K562 (cell line): Measurements from ENCODE around the gene MYRIP. TPM values are rescaled to one million over a fixed set of nuclear protein-coding genes. Genes with fewer than 3 reads are reported as not detected.

ENCODE experiments used
- ATAC-seq: fragments of 200-7000 bp; cut with Tn5 transposase; 3 replicates; pipeline ENCODE4 v1.9.1; 2020; ENCODE audit warnings: moderate library complexity
- BruUV-seq: library from RNA; stranded (reverse); fragments of 400-500 nt; replicated peaks from 2 replicates; lab custom pipeline; 2021; lab: Mats Ljungman, UMichigan
- CTCF ChIA-PET: fragments of 300-600 bp; formaldehyde crosslinking; extraction: SDS; loops from one replicate; lab custom pipeline; 2021; ENCODE audit warnings: low intra/inter-chr PET ratio; lab: Yijun Ruan, JAX
- POLR2A ChIA-PET: fragments of 300-600, 350-650 bp; sonication (Branson Sonifier 250); formaldehyde crosslinking; extraction: SDS; loops from one replicate; lab custom pipeline; 2021; ENCODE audit warnings: antibody characterized with exemption, inconsistent platforms; lab: Yijun Ruan, JAX
- DNase-seq, 4 experiments: peaks; one replicate each; pipeline versions ENCODE4 v3.0.0 to v3.0.0-alpha.2; 2011 to 2018; ENCODE audit warnings: low spot score in 3 of 4, mixed read lengths in 3 of 4; ENCODE audit errors: extremely low read depth in 1 of 4
- FAIRE-seq: peaks from 2 replicates; lab custom pipeline; 2011; peaks lifted over from hg19 to GRCh38; lab: Jason Lieb, UNC
- H2AFZ ChIP-seq: 2 replicates; pipeline ENCODE4 v1.6.0; 2011; ENCODE audit warnings: low read depth, low read length, control low read depth, inconsistent platforms
- H3K27ac ChIP-seq: fragments of 200-600 bp; 3 replicates; pipeline ENCODE4 v1.8.0; 2011; ENCODE audit warnings: low read depth, mild to moderate bottlenecking, control low read depth, inconsistent platforms, low read length, moderate library complexity, mixed read lengths; ENCODE audit errors: extremely low read depth
- H3K27me3 ChIP-seq, 2 experiments: fragments of 300-600 bp in 1 of 2; 2 replicates in 1 of 2; 3 replicates in 1 of 2; pipeline versions ENCODE4 v1.6.0 to v1.8.0; 2011; ENCODE audit warnings: inconsistent platforms in 2 of 2, low read length in 2 of 2, mild to moderate bottlenecking in 1 of 2, mixed read lengths in 1 of 2, moderate library complexity in 1 of 2; ENCODE audit not compliant: control insufficient read depth in 2 of 2, insufficient read depth in 2 of 2
- H3K36me3 ChIP-seq: fragments of 300-600 bp; 3 replicates; pipeline ENCODE4 v1.8.0; 2011; ENCODE audit warnings: mild to moderate bottlenecking, low read length, inconsistent platforms; ENCODE audit not compliant: control insufficient read depth, insufficient read depth
- H3K4me1 ChIP-seq, 2 experiments: fragments of 200-600 bp in 1 of 2; replicated peaks in 1 of 2; 2 replicates in 1 of 2; 3 replicates in 1 of 2; pipeline versions ENCODE4 v1.5.1 to v1.8.0; 2011; ENCODE audit warnings: inconsistent platforms in 2 of 2, low read length in 2 of 2, mild to moderate bottlenecking in 1 of 2, mixed read lengths in 1 of 2, moderate library complexity in 1 of 2; ENCODE audit not compliant: control insufficient read depth in 2 of 2, insufficient read depth in 2 of 2
- H3K4me2 ChIP-seq: 2 replicates; pipeline ENCODE4 v1.6.1; 2011; ENCODE audit warnings: low read length, control low read depth, inconsistent platforms, mixed read lengths; ENCODE audit not compliant: insufficient read depth
- H3K4me3 ChIP-seq: fragments of 200-600 bp; sonication (generic), shearing (Covaris generic); 2 replicates; pipeline ENCODE4 v1.5.1; 2016; ENCODE audit warnings: control low read depth, inconsistent platforms
- H3K79me2 ChIP-seq: fragments of 200-600 bp; 3 replicates; pipeline ENCODE4 v1.8.0; 2011; ENCODE audit warnings: low read length, inconsistent platforms; ENCODE audit not compliant: control insufficient read depth, insufficient read depth
- H3K9ac ChIP-seq, 2 experiments: 2 replicates each; pipeline versions ENCODE4 v1.6.0 to v1.6.1; 2011; ENCODE audit warnings: low read depth in 2 of 2, low read length in 2 of 2, control low read depth in 1 of 2, inconsistent platforms in 1 of 2, mild to moderate bottlenecking in 1 of 2, mixed read lengths in 1 of 2; ENCODE audit not compliant: insufficient read depth in 1 of 2
- H3K9me1 ChIP-seq: one replicate; pipeline ENCODE4 v1.6.0; 2011; ENCODE audit warnings: inconsistent platforms, mild to moderate bottlenecking, low read length, moderate library complexity; ENCODE audit not compliant: control insufficient read depth, insufficient read depth
- H3K9me3 ChIP-seq: replicated peaks from 2 replicates; pipeline ENCODE4 v1.5.1; 2011; ENCODE audit warnings: low read depth, low read length, inconsistent platforms; ENCODE audit not compliant: control insufficient read depth, insufficient read depth
- H4K20me1 ChIP-seq: replicated peaks from 2 replicates; pipeline ENCODE4 v1.6.1; 2011; ENCODE audit warnings: low read length, inconsistent platforms, mixed read lengths; ENCODE audit not compliant: control insufficient read depth, insufficient read depth
- CBX1 ChIP-seq: sonication (generic); IDR thresholded peaks from 2 replicates; pipeline ENCODE4 v1.6.1; 2016; ENCODE audit warnings: antibody characterized with exemption, low read depth, mild to moderate bottlenecking
- CEBPB ChIP-seq: fragments of 450-650 bp; IDR thresholded peaks from 2 replicates; pipeline ENCODE4 v1.6.1; 2016; ENCODE audit warnings: missing genetic modification characterization, missing compliant biosample characterization
- GABPA ChIP-seq: fragments of 200-800 bp; sonication (Bioruptor generic); conservative IDR thresholded peaks from 2 replicates; pipeline ENCODE4 v1.6.1; 2016; ENCODE audit warnings: low read depth, missing genetic modification characterization, missing compliant biosample characterization
- GATAD2A ChIP-seq: fragments of 450-650 bp; IDR thresholded peaks from 2 replicates; pipeline ENCODE4 v1.6.1; 2017
- ILF3 ChIP-seq: fragments of 450-650 bp; IDR thresholded peaks from 2 replicates; pipeline ENCODE4 v1.6.1; 2018; ENCODE audit warnings: antibody characterized with exemption, mild to moderate bottlenecking, moderate library complexity, borderline replicate concordance
- LEF1 ChIP-seq: fragments of 450-650 bp; IDR thresholded peaks from 2 replicates; pipeline ENCODE4 v1.6.1; 2016; ENCODE audit warnings: mild to moderate bottlenecking
- MAFF ChIP-seq: IDR thresholded peaks from 2 replicates; pipeline ENCODE4 v1.6.1; 2012; ENCODE audit warnings: low read length, improper control_type of control experiment
- NR2F6 ChIP-seq: fragments of 450-650 bp; formaldehyde crosslinking; IDR thresholded peaks from 2 replicates; pipeline ENCODE4 v1.4.0; 2020; ENCODE audit warnings: mild to moderate bottlenecking
- RAD51 ChIP-seq: fragments of 450-650 bp; IDR thresholded peaks from 2 replicates; pipeline ENCODE4 v1.7.1; 2016; ENCODE audit warnings: low read depth, mild to moderate bottlenecking, borderline replicate concordance
- RBM34 ChIP-seq: fragments of 200-400 bp; formaldehyde crosslinking; IDR thresholded peaks from 2 replicates; pipeline ENCODE4 v1.6.1; 2018; ENCODE audit warnings: low read length, borderline replicate concordance; ENCODE audit not compliant: insufficient read depth
- SAP30 ChIP-seq: fragments of 200-600 bp; sonication (generic); IDR thresholded peaks from 2 replicates; pipeline ENCODE4 v1.6.1; 2012; ENCODE audit warnings: borderline replicate concordance, low read depth, mild to moderate bottlenecking, moderate library complexity, low read length, control low read depth, inconsistent platforms; ENCODE audit not compliant: insufficient read depth, poor library complexity, severe bottlenecking
- SNIP1 ChIP-seq: fragments of 450-650 bp; IDR thresholded peaks from 2 replicates; pipeline ENCODE4 v1.7.1; 2017; ENCODE audit warnings: low read depth, mild to moderate bottlenecking
- ZZZ3 ChIP-seq: fragments of 450-650 bp; IDR thresholded peaks from 2 replicates; pipeline ENCODE4 v1.6.1; 2016; ENCODE audit warnings: antibody characterized with exemption, mild to moderate bottlenecking, moderate library complexity
- in situ Hi-C: fragments of 300-500 bp; cut with MboI; formaldehyde crosslinking; loops from 4 replicates; pipeline ENCODE4 v1.15.0; 2018; ENCODE audit warnings: inconsistent platforms, mixed read lengths
- intact Hi-C: fragments of 100-400 bp; cut with micrococcal nuclease; formaldehyde crosslinking; loops from 2 replicates; pipeline ENCODE4 v1.14.2; 2022
- polyA plus RNA-seq, 8 experiments: library from polyadenylated mRNA; depleted of rRNA in 4 of 8; stranded (reverse) in 5 of 8; unstranded in 3 of 8; fragments of >200 nt; fragmentation: Nextera tagmentation in 2 of 8; fragmentation: Illumina TruSeq in 1 of 8; extraction: Ambion mirVana in 2 of 8; extraction: Trizol in 1 of 8; gene quantifications; 2 replicates each; pipeline versions ENCODE4 v1.2.1 to v1.2.3, GENCODE V29; 2011 to 2014; ENCODE audit warnings: inconsistent platforms in 1 of 8, missing spikeins in 1 of 8
- total RNA-seq, 7 experiments: library from RNA; depleted of rRNA in 6 of 7; stranded (reverse); fragments of >200 nt in 6 of 7; fragmentation: Illumina TruSeq in 2 of 7; extraction: Trizol in 2 of 7; gene quantifications; 2 replicates each; pipeline versions ENCODE4 v1.2.1 to v1.2.3, GENCODE V29; 2011 to 2021; ENCODE audit warnings: low replicate concordance in 1 of 7
- TF ChIP-seq, protein P1 (sequence below): fragments of 250-450 bp; sonication (Bioruptor Pico); IDR thresholded peaks from 2 replicates; pipeline ENCODE4 v1.8.0; 2022; ENCODE audit warnings: moderate library complexity, mild to moderate bottlenecking, inconsistent platforms
- TF ChIP-seq, protein P2 (sequence below): fragments of 450-650 bp; IDR thresholded peaks from 2 replicates; pipeline ENCODE4 v1.6.1; 2014; ENCODE audit warnings: low read depth, mild to moderate bottlenecking, moderate library complexity, borderline replicate concordance
- TF ChIP-seq, protein P3 (sequence below): IDR thresholded peaks from 3 replicates; pipeline ENCODE4 v1.6.1; 2011; ENCODE audit warnings: borderline replicate concordance, mild to moderate bottlenecking, moderate library complexity; ENCODE audit not compliant: insufficient read length; ENCODE audit errors: extremely low read depth

Gene MYRIP
- total and polyA plus RNA-seq, 9 of the 15 experiments (the other 6 are each of a cell fraction or from before 2014, with no cell fraction given), result 0.03 to 0.12 TPM; not detected in 7

DNA sequence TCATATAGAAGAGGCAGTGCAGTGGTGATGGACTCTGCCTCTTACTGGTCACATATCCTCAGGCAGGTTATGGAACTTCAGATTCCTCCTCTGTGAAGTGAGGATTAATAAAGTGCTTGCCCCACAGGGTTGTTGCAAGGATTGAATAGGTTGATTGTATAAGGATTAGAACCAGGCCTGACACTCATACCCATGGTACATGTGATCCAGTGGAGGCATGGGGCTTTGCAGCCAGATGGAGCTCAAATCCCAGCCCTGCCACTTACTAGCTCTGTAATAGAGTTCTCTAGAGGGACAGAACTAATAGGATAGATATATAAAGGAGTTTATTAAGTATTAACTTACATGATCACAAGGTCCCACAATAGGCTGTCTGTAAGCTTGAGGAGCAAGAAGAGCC lies 315.5 kb downstream of the MYRIP start:
- no peak overlapping the region for H2AFZ ChIP-seq
- H3K4me3 ChIP-seq, result no peak overlapping the region
- in situ Hi-C loops (no loop called here), intact Hi-C loops (no loop called here)
- TF ChIP-seq, protein P1, sequence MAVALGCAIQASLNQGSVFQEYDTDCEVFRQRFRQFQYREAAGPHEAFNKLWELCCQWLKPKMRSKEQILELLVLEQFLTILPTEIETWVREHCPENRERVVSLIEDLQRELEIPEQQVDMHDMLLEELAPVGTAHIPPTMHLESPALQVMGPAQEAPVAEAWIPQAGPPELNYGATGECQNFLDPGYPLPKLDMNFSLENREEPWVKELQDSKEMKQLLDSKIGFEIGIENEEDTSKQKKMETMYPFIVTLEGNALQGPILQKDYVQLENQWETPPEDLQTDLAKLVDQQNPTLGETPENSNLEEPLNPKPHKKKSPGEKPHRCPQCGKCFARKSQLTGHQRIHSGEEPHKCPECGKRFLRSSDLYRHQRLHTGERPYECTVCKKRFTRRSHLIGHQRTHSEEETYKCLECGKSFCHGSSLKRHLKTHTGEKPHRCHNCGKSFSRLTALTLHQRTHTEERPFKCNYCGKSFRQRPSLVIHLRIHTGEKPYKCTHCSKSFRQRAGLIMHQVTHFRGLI (CRISPR knock-in tag), result no peak
- no peak for TF ChIP-seq GABPA (tag)
- TF ChIP-seq, protein P2, sequence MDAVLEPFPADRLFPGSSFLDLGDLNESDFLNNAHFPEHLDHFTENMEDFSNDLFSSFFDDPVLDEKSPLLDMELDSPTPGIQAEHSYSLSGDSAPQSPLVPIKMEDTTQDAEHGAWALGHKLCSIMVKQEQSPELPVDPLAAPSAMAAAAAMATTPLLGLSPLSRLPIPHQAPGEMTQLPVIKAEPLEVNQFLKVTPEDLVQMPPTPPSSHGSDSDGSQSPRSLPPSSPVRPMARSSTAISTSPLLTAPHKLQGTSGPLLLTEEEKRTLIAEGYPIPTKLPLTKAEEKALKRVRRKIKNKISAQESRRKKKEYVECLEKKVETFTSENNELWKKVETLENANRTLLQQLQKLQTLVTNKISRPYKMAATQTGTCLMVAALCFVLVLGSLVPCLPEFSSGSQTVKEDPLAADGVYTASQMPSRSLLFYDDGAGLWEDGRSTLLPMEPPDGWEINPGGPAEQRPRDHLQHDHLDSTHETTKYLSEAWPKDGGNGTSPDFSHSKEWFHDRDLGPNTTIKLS, result no peak
- no peak for TF ChIP-seq SAP30
- TF ChIP-seq LEF1, result no peak
- TF ChIP-seq ILF3, result no peak
- TF ChIP-seq SNIP1, result no peak
- TF ChIP-seq ZZZ3, result no peak
- TF ChIP-seq GATAD2A, result no peak
- no peak for TF ChIP-seq NR2F6
- no peak for TF ChIP-seq CBX1
- TF ChIP-seq RAD51, result no peak
- no peak for TF ChIP-seq MAFF
- TF ChIP-seq CEBPB (tag), result no peak
- no peak for TF ChIP-seq RBM34
- TF ChIP-seq, protein P3, sequence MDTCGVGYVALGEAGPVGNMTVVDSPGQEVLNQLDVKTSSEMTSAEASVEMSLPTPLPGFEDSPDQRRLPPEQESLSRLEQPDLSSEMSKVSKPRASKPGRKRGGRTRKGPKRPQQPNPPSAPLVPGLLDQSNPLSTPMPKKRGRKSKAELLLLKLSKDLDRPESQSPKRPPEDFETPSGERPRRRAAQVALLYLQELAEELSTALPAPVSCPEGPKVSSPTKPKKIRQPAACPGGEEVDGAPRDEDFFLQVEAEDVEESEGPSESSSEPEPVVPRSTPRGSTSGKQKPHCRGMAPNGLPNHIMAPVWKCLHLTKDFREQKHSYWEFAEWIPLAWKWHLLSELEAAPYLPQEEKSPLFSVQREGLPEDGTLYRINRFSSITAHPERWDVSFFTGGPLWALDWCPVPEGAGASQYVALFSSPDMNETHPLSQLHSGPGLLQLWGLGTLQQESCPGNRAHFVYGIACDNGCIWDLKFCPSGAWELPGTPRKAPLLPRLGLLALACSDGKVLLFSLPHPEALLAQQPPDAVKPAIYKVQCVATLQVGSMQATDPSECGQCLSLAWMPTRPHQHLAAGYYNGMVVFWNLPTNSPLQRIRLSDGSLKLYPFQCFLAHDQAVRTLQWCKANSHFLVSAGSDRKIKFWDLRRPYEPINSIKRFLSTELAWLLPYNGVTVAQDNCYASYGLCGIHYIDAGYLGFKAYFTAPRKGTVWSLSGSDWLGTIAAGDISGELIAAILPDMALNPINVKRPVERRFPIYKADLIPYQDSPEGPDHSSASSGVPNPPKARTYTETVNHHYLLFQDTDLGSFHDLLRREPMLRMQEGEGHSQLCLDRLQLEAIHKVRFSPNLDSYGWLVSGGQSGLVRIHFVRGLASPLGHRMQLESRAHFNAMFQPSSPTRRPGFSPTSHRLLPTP, result no peak
- peaks cover 0 to 6% of the 10 kb centered on the region in 2 experiments; a peak in 4 of 5 replicates for H3K27me3 ChIP-seq
- ATAC-seq, result no peak
- no peak overlapping the region for H3K9ac ChIP-seq
- FAIRE-seq, result no peak
- DNase-seq, result no peak
- H3K9me3 ChIP-seq, result no peaks in the 10 kb centered on the region
- H3K9me1 ChIP-seq, result no peaks in the 10 kb centered on the region
- H3K36me3 ChIP-seq, result no peaks in the 10 kb centered on the region
- no peak overlapping the region for H3K27ac ChIP-seq
- no peaks in the 10 kb centered on the region for H3K79me2 ChIP-seq
- POLR2A ChIA-PET, result no interaction called here
- CTCF ChIA-PET, result no interaction called here
- BruUV-seq, result no TSS peak
- no peaks in the 10 kb centered on the region for H3K4me1 ChIP-seq
- no peaks in the 10 kb centered on the region for H4K20me1 ChIP-seq
- H3K4me2 ChIP-seq, result no peak overlapping the region
